Caco-2 (cell line): ENCODE data around the gene TPST2. TPM values are rescaled to one million over a fixed set of nuclear protein-coding genes. Genes with fewer than 3 reads are reported as not detected.
"Not testable (repeated sequence)": the region's sequence is repeated elsewhere in the genome, so short reads cannot be mapped to it uniquely, and the experiment has no call there.

Experiments used
- BruUV-seq: library from RNA; stranded (reverse); fragments of 400-500 nt; replicated peaks from 2 replicates; lab custom pipeline; 2021; lab: Mats Ljungman, UMichigan
- CTCF ChIA-PET: fragments of 300-600 bp; sonication (Branson Sonifier 250); formaldehyde crosslinking; loops from one replicate; lab custom pipeline; 2022; ENCODE audit warnings: antibody characterized with exemption; lab: Charles Lee
- POLR2A ChIA-PET: fragments of 300-600 bp; sonication (Branson Sonifier 250); formaldehyde crosslinking; loops from one replicate; lab custom pipeline; 2022; ENCODE audit warnings: antibody characterized with exemption; lab: Charles Lee
- DNase-seq, 2 experiments: peaks; one replicate each; pipeline versions ENCODE4 v3.0.0 to v3.0.0-alpha.2; 2020 to 2022
- H3K27me3 ChIP-seq: replicated peaks from 2 replicates; pipeline ENCODE4 v1.6.0; 2011; ENCODE audit warnings: low read length; ENCODE audit not compliant: control insufficient read depth, insufficient read depth
- H3K36me3 ChIP-seq: 2 replicates; pipeline ENCODE4 v1.5.1; 2011; ENCODE audit warnings: low read length; ENCODE audit not compliant: control insufficient read depth, insufficient read depth
- H3K4me1 ChIP-seq: fragments of 250-450 bp; sonication (Bioruptor Pico); 2 replicates; pipeline ENCODE4 v1.5.1; 2020; ENCODE audit warnings: mild to moderate bottlenecking
- H3K4me3 ChIP-seq: 2 replicates; pipeline ENCODE4 v1.5.1; 2011; ENCODE audit warnings: low read depth, mild to moderate bottlenecking, control low read depth, low read length
- H3K9me3 ChIP-seq: fragments of 250-450 bp; sonication (Bioruptor Pico); 2 replicates; pipeline ENCODE4 v1.5.1; 2020; ENCODE audit warnings: mild to moderate bottlenecking, moderate library complexity
- H3K27ac Mint-ChIP-seq: one replicate; pipeline ENCODE4 v1.8.0; 2022; ENCODE audit warnings: mixed read lengths; ENCODE audit not compliant: unreplicated experiment
- H3K27me3 Mint-ChIP-seq: one replicate; pipeline ENCODE4 v1.8.0; 2022; ENCODE audit warnings: mixed read lengths; ENCODE audit not compliant: insufficient read depth, unreplicated experiment
- H3K36me3 Mint-ChIP-seq: one replicate; pipeline ENCODE4 v1.8.0; 2022; ENCODE audit warnings: mild to moderate bottlenecking, mixed read lengths; ENCODE audit not compliant: insufficient read depth, unreplicated experiment
- H3K4me1 Mint-ChIP-seq: one replicate; pipeline ENCODE4 v1.8.0; 2022; ENCODE audit warnings: low read depth, mixed read lengths; ENCODE audit not compliant: unreplicated experiment
- H3K4me3 Mint-ChIP-seq: one replicate; pipeline ENCODE4 v1.8.0; 2022; ENCODE audit warnings: mild to moderate bottlenecking, moderate library complexity, mixed read lengths; ENCODE audit not compliant: unreplicated experiment
- H3K9me3 Mint-ChIP-seq: one replicate; pipeline ENCODE4 v1.8.0; 2022; ENCODE audit warnings: mixed read lengths; ENCODE audit not compliant: unreplicated experiment
- intact Hi-C: fragments of 100-400 bp; cut with micrococcal nuclease; formaldehyde crosslinking; loops from one replicate; pipeline ENCODE4 v1.10.0; 2022; ENCODE audit not compliant: unreplicated experiment
- total RNA-seq: library from RNA; stranded (reverse); gene quantifications from 2 replicates; pipeline ENCODE4 v1.2.3, GENCODE V29; 2022
- TF ChIP-seq, protein P1 (sequence below), 2 experiments: fragments of 200-600 bp in 1 of 2; IDR thresholded peaks; 1 replicate in 1 of 2; 2 replicates in 1 of 2; pipeline versions ENCODE4 v1.5.1 to v1.8.0; 2011 to 2022; ENCODE audit warnings: antibody characterized with exemption in 1 of 2, control low read depth in 1 of 2, inconsistent platforms in 1 of 2, low read depth in 1 of 2, low read length in 1 of 2, mild to moderate bottlenecking in 1 of 2, moderate library complexity in 1 of 2; ENCODE audit not compliant: insufficient read depth in 1 of 2, severe bottlenecking in 1 of 2, unreplicated experiment in 1 of 2

The TPST2 gene
- total RNA-seq, 1 experiment from 2014 or later: 9.5 TPM

DNA sequence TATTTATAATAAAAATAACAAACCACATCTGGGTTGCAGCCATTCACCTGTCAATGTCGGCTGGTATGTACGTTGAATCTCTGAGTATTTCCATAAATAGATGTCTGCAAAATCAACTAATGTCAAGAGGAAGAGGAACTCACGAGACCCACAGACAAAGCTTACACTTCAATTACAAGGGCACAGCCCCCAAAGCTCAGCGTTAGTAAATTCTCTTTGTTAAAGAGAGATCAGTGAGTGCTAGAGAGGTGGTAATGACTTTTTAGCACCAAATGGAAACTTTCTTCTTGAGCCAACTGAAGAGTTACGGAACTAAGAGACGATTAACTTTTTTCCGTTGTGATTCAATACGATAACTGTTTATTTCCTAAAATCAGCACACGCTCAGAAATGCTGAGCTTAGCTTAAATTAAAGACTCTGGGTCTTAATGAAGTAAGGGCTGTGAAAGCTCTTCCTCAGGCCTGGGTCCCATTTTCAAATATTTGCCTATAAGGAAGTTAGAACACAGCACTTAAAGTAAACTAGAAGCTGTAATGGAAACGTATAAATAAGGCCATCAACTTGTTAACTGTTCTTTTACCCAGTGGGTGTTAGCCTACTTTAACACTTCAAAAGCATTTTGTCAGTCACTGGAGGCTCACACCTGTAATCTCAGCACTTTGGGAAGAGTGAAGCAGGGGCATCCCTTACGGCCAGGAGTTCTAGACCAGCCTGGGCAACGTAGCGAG, 54.9 kb downstream of the TPST2 start:
- POLR2A ChIA-PET: no interaction called here
- H3K4me1 ChIP-seq: no peaks in the 10 kb centered on the region
- no peaks in the 10 kb centered on the region for H3K9me3 Mint-ChIP-seq
- no peaks in the 10 kb centered on the region for H3K9me3 ChIP-seq
- H3K27me3 Mint-ChIP-seq: no peaks in the 10 kb centered on the region
- H3K4me1 Mint-ChIP-seq: no peaks in the 10 kb centered on the region
- H3K4me3 ChIP-seq: no peak overlapping the region
- BruUV-seq: no TSS peak
- TF ChIP-seq, protein P1, sequence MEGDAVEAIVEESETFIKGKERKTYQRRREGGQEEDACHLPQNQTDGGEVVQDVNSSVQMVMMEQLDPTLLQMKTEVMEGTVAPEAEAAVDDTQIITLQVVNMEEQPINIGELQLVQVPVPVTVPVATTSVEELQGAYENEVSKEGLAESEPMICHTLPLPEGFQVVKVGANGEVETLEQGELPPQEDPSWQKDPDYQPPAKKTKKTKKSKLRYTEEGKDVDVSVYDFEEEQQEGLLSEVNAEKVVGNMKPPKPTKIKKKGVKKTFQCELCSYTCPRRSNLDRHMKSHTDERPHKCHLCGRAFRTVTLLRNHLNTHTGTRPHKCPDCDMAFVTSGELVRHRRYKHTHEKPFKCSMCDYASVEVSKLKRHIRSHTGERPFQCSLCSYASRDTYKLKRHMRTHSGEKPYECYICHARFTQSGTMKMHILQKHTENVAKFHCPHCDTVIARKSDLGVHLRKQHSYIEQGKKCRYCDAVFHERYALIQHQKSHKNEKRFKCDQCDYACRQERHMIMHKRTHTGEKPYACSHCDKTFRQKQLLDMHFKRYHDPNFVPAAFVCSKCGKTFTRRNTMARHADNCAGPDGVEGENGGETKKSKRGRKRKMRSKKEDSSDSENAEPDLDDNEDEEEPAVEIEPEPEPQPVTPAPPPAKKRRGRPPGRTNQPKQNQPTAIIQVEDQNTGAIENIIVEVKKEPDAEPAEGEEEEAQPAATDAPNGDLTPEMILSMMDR (IDR thresholded peaks at IDR 0.05; ENCODE audit: insufficient read depth in 1 of 2, low read depth in 1 of 2, low read length in 1 of 2, severe bottlenecking in 1 of 2, unreplicated experiment in 1 of 2): no peak
- no peak overlapping the region for H3K4me3 Mint-ChIP-seq
- DNase-seq: no peak
- no peak overlapping the region for H3K27ac Mint-ChIP-seq
- H3K36me3 ChIP-seq: no peaks in the 10 kb centered on the region
- peaks cover 11% of the 10 kb centered on the region for H3K36me3 Mint-ChIP-seq
- intact Hi-C loops: no loop called here
- H3K27me3 ChIP-seq: no peaks in the 10 kb centered on the region
- CTCF ChIA-PET: no interaction called here

DNA sequence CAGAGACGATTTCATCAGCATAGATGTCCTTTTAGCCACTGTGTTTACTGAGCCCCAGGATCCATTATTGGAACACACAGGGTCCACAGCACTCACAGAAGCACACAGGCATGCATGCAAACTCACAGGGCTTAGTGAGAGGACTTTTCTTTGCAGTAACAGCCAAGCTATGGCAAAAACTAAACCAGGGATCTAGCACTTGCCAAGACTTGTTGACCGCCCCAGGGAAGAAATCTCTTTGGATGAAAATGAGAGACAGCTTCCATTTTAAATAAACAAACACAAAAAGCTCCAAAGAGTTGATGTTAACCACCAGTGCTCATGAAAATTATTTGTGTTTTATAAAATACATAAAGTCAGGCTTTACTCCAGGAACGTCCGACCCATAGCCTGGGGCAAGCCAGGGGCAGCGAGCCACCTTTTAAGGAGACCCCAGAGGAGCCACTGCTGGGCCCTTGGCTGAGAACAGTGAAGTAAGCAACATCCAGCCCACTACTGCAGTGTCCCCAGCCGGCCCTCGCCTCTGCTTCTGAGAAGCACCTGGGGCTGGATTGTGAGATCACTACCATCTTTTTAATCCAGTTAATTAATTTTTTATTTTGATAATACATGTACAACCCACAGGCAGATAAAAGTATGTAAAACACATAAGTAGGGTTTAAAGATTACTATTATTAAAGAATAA, 55.6 kb downstream of the TPST2 start:
- no peaks in the 10 kb centered on the region for H3K27me3 Mint-ChIP-seq
- H3K36me3 ChIP-seq: no peaks in the 10 kb centered on the region
- H3K9me3 ChIP-seq: no peaks in the 10 kb centered on the region
- no peaks in the 10 kb centered on the region for H3K27me3 ChIP-seq
- intact Hi-C loops: no loop called here
- TF ChIP-seq, protein P1 (IDR thresholded peaks at IDR 0.05; ENCODE audit: insufficient read depth in 1 of 2, low read depth in 1 of 2, low read length in 1 of 2, severe bottlenecking in 1 of 2, unreplicated experiment in 1 of 2): no peak
- DNase-seq: no peak
- peaks cover 12% of the 10 kb centered on the region for H3K36me3 Mint-ChIP-seq
- CTCF ChIA-PET: no interaction called here
- no peaks in the 10 kb centered on the region for H3K4me1 ChIP-seq
- no peak overlapping the region for H3K4me3 ChIP-seq
- H3K9me3 Mint-ChIP-seq: no peaks in the 10 kb centered on the region
- no TSS peak for BruUV-seq
- POLR2A ChIA-PET: no interaction called here
- no peak overlapping the region for H3K4me3 Mint-ChIP-seq
- no peak overlapping the region for H3K27ac Mint-ChIP-seq
- H3K4me1 Mint-ChIP-seq: no peaks in the 10 kb centered on the region

DNA sequence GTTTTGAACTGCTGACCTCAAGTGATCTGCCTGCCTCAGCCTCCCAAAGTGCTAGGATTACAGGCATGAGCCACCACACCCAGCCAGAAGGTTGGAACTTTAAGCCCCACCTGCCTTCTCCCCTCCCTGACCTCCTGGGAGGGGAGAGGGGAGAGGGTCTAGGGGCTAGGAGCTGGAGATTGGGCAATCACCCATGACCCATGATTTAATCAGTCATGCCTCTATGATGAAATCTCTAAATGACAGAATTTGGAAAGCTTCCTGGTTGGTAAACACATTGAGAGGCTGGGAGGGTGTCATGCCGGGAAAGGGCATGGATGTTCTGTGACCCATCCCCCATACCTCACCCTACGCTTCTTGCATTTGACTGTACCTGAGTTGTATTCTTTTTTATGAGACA, 60.6 kb downstream of the TPST2 start:
- H3K36me3 Mint-ChIP-seq: peaks cover 13% of the 10 kb centered on the region
- H3K4me3 ChIP-seq: no peak overlapping the region
- POLR2A ChIA-PET: no interaction called here
- H3K9me3 ChIP-seq: no peaks in the 10 kb centered on the region
- H3K27me3 Mint-ChIP-seq: no peaks in the 10 kb centered on the region
- no peak overlapping the region for H3K4me3 Mint-ChIP-seq
- BruUV-seq: no TSS peak
- DNase-seq: no peak
- CTCF ChIA-PET: no interaction called here
- H3K27ac Mint-ChIP-seq: no peak overlapping the region
- TF ChIP-seq, protein P1 (IDR thresholded peaks at IDR 0.05; ENCODE audit: insufficient read depth in 1 of 2, low read depth in 1 of 2, low read length in 1 of 2, severe bottlenecking in 1 of 2, unreplicated experiment in 1 of 2): no peak
- intact Hi-C loops: no loop called here
- no peaks in the 10 kb centered on the region for H3K27me3 ChIP-seq
- H3K4me1 ChIP-seq: peaks cover 3% of the 10 kb centered on the region; the same call in 1 of the 2 replicates
- H3K36me3 ChIP-seq: no peaks in the 10 kb centered on the region; the same call in 1 of the 2 replicates
- H3K9me3 Mint-ChIP-seq: no peaks in the 10 kb centered on the region
- no peaks in the 10 kb centered on the region for H3K4me1 Mint-ChIP-seq

DNA sequence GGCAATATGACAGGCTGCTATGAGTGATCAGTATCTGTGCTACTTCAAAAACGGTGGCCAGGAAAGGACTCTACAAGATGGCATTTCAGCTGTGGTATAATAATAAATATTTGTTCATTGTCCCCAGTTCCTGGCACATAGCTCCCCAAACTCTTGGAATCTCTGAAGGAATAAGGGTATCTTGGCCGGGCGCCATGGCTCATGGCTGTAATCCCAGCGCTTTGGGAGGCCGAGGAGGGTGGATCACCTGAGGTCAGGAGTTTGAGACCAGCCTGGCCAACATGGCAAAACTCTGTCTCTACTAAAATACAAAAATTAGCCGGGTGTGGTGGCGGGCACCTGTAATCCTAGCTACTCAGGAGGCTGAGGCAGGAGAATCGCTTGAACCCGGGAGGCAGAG, 61.4 kb downstream of the TPST2 start:
- H3K9me3 Mint-ChIP-seq, H3K4me3 ChIP-seq, BruUV-seq, H3K4me1 ChIP-seq, H3K4me1 Mint-ChIP-seq, H3K36me3 ChIP-seq, intact Hi-C loops, H3K27ac Mint-ChIP-seq, H3K27me3 ChIP-seq, CTCF ChIA-PET, H3K27me3 Mint-ChIP-seq, H3K4me3 Mint-ChIP-seq, POLR2A ChIA-PET, DNase-seq, H3K9me3 ChIP-seq: not testable (repeated sequence)
- H3K36me3 Mint-ChIP-seq: peaks cover 13% of the 10 kb centered on the region
